ENCODE measurements around the gene RUSF1.
"Not testable (repeated sequence)": the region's sequence is repeated elsewhere in the genome, so short reads cannot be mapped to it uniquely, and the experiment has no call there.

RUSF1 gene

GRCh38 chr16:31455601-31456314, 52.4 kb downstream of the RUSF1 start:
- no peak overlapping the region for H3K4me3 ChIP-seq (ENCODE audit: low read depth, low read length)
- TF ChIP-seq CTCF (IDR thresholded peaks at IDR 0.05; ENCODE audit: borderline replicate concordance, insufficient read depth, low read depth, low read length) = peak; percentile 56

- TF ChIP-seq CTCF (IDR thresholded peaks at IDR 0.05; ENCODE audit: borderline replicate concordance, insufficient read depth, low read depth, low read length) = no peak
- no peak overlapping the region for H3K4me3 ChIP-seq (ENCODE audit: low read depth, low read length)
Observed at GRCh38 chr16:31453255-31454204, 54.7 kb downstream of the RUSF1 start.

GRCh38 chr16:31452631-31453106, 55.5 kb downstream of the RUSF1 start:
- TF ChIP-seq CTCF (IDR thresholded peaks at IDR 0.05; ENCODE audit: borderline replicate concordance, insufficient read depth, low read depth, low read length) = no peak
- H3K4me3 ChIP-seq (ENCODE audit: low read depth, low read length) = no peak overlapping the region

GRCh38 chr16:31451681-31452351, 56.4 kb downstream of the RUSF1 start:
- H3K4me3 ChIP-seq (ENCODE audit: low read depth, low read length) = no peak overlapping the region

GRCh38 chr16:31451201-31451600, 57.0 kb downstream of the RUSF1 start:
- H3K4me3 ChIP-seq (ENCODE audit: low read depth, low read length) = no peak overlapping the region
- TF ChIP-seq CTCF (IDR thresholded peaks at IDR 0.05; ENCODE audit: borderline replicate concordance, insufficient read depth, low read depth, low read length) = no peak

More at GRCh38 chr16:31451681-31452351, 56.4 kb downstream of the RUSF1 start:
- peak; percentile 27; the same call in 1 of the 2 replicates for TF ChIP-seq CTCF (IDR thresholded peaks at IDR 0.05; ENCODE audit: borderline replicate concordance, insufficient read depth, low read depth, low read length)

GRCh38 chr16:31445931-31446330, 62.3 kb downstream of the RUSF1 start:
- H3K4me3 ChIP-seq (ENCODE audit: low read depth, low read length) = not testable (repeated sequence)

GRCh38 chr16:31441956-31442355, 66.2 kb downstream of the RUSF1 start:
- no peak overlapping the region for H3K4me3 ChIP-seq (ENCODE audit: low read depth, low read length)

More at GRCh38 chr16:31441956-31442355, 66.2 kb downstream of the RUSF1 start:
- TF ChIP-seq CTCF (IDR thresholded peaks at IDR 0.05; ENCODE audit: borderline replicate concordance, insufficient read depth, low read depth, low read length) = no peak
